K562 (cell line): ENCODE data around the gene CARM1. TPM values are rescaled to one million over a fixed set of nuclear protein-coding genes. Genes with fewer than 3 reads are reported as not detected.

Source experiments
- CBFA2T2 ChIP-seq: fragments of 450-650 bp; conservative IDR thresholded peaks from 2 replicates; pipeline ENCODE4 v1.6.1; 2017; ENCODE audit warnings: mild to moderate bottlenecking
- CBX2 ChIP-seq: fragments of 200-600 bp; sonication (generic); IDR thresholded peaks from one replicate; pipeline ENCODE4 v1.6.1; 2012; ENCODE audit warnings: mild to moderate bottlenecking, low read length, inconsistent platforms; ENCODE audit not compliant: insufficient read depth, poor library complexity, severe bottlenecking
- CTBP1 ChIP-seq: fragments of 450-650 bp; IDR thresholded peaks from 2 replicates; pipeline ENCODE4 v1.6.1; 2016; ENCODE audit warnings: borderline replicate concordance
- E2F1 ChIP-seq: sonication (generic); formaldehyde crosslinking; IDR thresholded peaks from 2 replicates; pipeline ENCODE4 v1.8.1; 2023; ENCODE audit warnings: mild to moderate bottlenecking, missing genetic modification reagents, moderate library complexity
- FIP1L1 ChIP-seq: fragments of 200-400 bp; formaldehyde crosslinking; IDR thresholded peaks from 2 replicates; pipeline ENCODE4 v1.6.1; 2018; ENCODE audit warnings: mild to moderate bottlenecking, low read depth, low read length; ENCODE audit not compliant: poor library complexity, severe bottlenecking
- JUND ChIP-seq, 2 experiments: IDR thresholded peaks; 2 replicates in 1 of 2; 3 replicates in 1 of 2; pipeline ENCODE4 v1.6.1; 2011; ENCODE audit warnings: borderline replicate concordance in 2 of 2, low read depth in 2 of 2, low read length in 2 of 2, improper control_type of control experiment in 1 of 2, missing biosample characterization in 1 of 2, missing genetic modification characterization in 1 of 2, missing genetic modification reagents in 1 of 2
- PCBP2 ChIP-seq: fragments of 200-400 bp; formaldehyde crosslinking; IDR thresholded peaks from 2 replicates; pipeline ENCODE4 v1.6.1; 2018; ENCODE audit warnings: low read length, low read depth, mild to moderate bottlenecking, moderate library complexity; ENCODE audit not compliant: poor library complexity, severe bottlenecking
- RBM25 ChIP-seq: fragments of 200-400 bp; formaldehyde crosslinking; IDR thresholded peaks from 2 replicates; pipeline ENCODE4 v1.6.1; 2018; ENCODE audit warnings: low read length, low read depth, moderate library complexity; ENCODE audit not compliant: severe bottlenecking
- RBM34 ChIP-seq: fragments of 200-400 bp; formaldehyde crosslinking; IDR thresholded peaks from 2 replicates; pipeline ENCODE4 v1.6.1; 2018; ENCODE audit warnings: low read length, borderline replicate concordance; ENCODE audit not compliant: insufficient read depth
- SMARCA4 ChIP-seq: fragments of 450-650 bp; IDR thresholded peaks from 2 replicates; pipeline ENCODE4 v1.6.1; 2016
- SUPT5H ChIP-seq: fragments of 450-650 bp; IDR thresholded peaks from 2 replicates; pipeline ENCODE4 v1.6.1; 2016
- THRB ChIP-seq: fragments of 450-650 bp; formaldehyde crosslinking; conservative IDR thresholded peaks from 2 replicates; pipeline ENCODE4 v1.4.0; 2022; ENCODE audit warnings: mild to moderate bottlenecking, missing genetic modification characterization
- TRIM24 ChIP-seq, 2 experiments: fragments of 450-650 bp; IDR thresholded peaks; 2 replicates each; pipeline ENCODE4 v1.6.1; 2016
- ZC3H8 ChIP-seq: fragments of 450-650 bp; IDR thresholded peaks from 2 replicates; pipeline ENCODE4 v1.6.1; 2017
- ZFX ChIP-seq: sonication (generic); formaldehyde crosslinking; IDR thresholded peaks from 2 replicates; pipeline ENCODE4 v1.8.0; 2022; ENCODE audit warnings: mild to moderate bottlenecking, missing genetic modification reagents, moderate library complexity
- ZNF197 ChIP-seq: fragments of 200-800 bp; sonication (Bioruptor generic); IDR thresholded peaks from 2 replicates; pipeline ENCODE4 v1.6.1; 2016; ENCODE audit warnings: low read depth, missing genetic modification characterization, missing compliant biosample characterization
- ZNF766 ChIP-seq: fragments of 200-800 bp; sonication (Bioruptor generic); conservative IDR thresholded peaks from 2 replicates; pipeline ENCODE4 v1.6.1; 2016; ENCODE audit warnings: missing genetic modification characterization, missing compliant biosample characterization
- polyA plus RNA-seq, 8 experiments: library from polyadenylated mRNA; depleted of rRNA in 4 of 8; stranded (reverse) in 5 of 8; unstranded in 3 of 8; fragments of >200 nt; fragmentation: Nextera tagmentation in 2 of 8; fragmentation: Illumina TruSeq in 1 of 8; extraction: Ambion mirVana in 2 of 8; extraction: Trizol in 1 of 8; gene quantifications; 2 replicates each; pipeline versions ENCODE4 v1.2.1 to v1.2.3, GENCODE V29; 2011 to 2014; ENCODE audit warnings: inconsistent platforms in 1 of 8, missing spikeins in 1 of 8
- total RNA-seq, 7 experiments: library from RNA; depleted of rRNA in 6 of 7; stranded (reverse); fragments of >200 nt in 6 of 7; fragmentation: Illumina TruSeq in 2 of 7; extraction: Trizol in 2 of 7; gene quantifications; 2 replicates each; pipeline versions ENCODE4 v1.2.1 to v1.2.3, GENCODE V29; 2011 to 2021; ENCODE audit warnings: low replicate concordance in 1 of 7
- TF ChIP-seq, protein P1 (sequence below): sonication (generic); formaldehyde crosslinking; IDR thresholded peaks from 2 replicates; pipeline ENCODE4 v1.8.0; 2023; ENCODE audit warnings: mild to moderate bottlenecking, missing genetic modification reagents
- TF ChIP-seq, protein P2 (sequence below), 3 experiments: fragments of 200-800 bp in 1 of 3; fragments of 250-450 bp in 1 of 3; fragments of 450-650 bp in 1 of 3; sonication (Bioruptor Pico) in 1 of 3; sonication (Bioruptor generic) in 1 of 3; formaldehyde crosslinking in 1 of 3; IDR thresholded peaks; 2 replicates each; pipeline versions ENCODE4 v1.6.1 to v1.8.0; 2016 to 2022; ENCODE audit warnings: mild to moderate bottlenecking in 2 of 3, missing genetic modification characterization in 2 of 3, missing compliant biosample characterization in 1 of 3, moderate library complexity in 1 of 3

Gene CARM1
- total and polyA plus RNA-seq, 9 of the 15 experiments (the other 6 are each of a cell fraction or from before 2014, with no cell fraction given) = 0.36 to 86.0 (median 29.7) TPM

- TF ChIP-seq, protein P1, sequence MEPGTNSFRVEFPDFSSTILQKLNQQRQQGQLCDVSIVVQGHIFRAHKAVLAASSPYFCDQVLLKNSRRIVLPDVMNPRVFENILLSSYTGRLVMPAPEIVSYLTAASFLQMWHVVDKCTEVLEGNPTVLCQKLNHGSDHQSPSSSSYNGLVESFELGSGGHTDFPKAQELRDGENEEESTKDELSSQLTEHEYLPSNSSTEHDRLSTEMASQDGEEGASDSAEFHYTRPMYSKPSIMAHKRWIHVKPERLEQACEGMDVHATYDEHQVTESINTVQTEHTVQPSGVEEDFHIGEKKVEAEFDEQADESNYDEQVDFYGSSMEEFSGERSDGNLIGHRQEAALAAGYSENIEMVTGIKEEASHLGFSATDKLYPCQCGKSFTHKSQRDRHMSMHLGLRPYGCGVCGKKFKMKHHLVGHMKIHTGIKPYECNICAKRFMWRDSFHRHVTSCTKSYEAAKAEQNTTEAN (CRISPR knock-in tag) = no peak
- no peak for TF ChIP-seq THRB (CRISPR knock-in tag)
- no peak for TF ChIP-seq SUPT5H
- TF ChIP-seq CBFA2T2 = peak; percentile 63
- no peak for TF ChIP-seq ZFX (CRISPR knock-in tag)
- TF ChIP-seq CBX2 = no peak
- no peak for TF ChIP-seq RBM34
- 0 out of 2 replicates have a peak, but pooled peaks have one; percentile 43 for TF ChIP-seq CTBP1
- no peak for TF ChIP-seq FIP1L1
- no peak for TF ChIP-seq RBM25
- no peak for TF ChIP-seq JUND (IDR thresholded peaks at IDR 0.05; ENCODE audit: borderline replicate concordance, low read depth, low read length)
- no peak for TF ChIP-seq JUND (tag; IDR thresholded peaks at IDR 0.05; ENCODE audit: borderline replicate concordance, low read depth, low read length)
- TF ChIP-seq, protein P2, sequence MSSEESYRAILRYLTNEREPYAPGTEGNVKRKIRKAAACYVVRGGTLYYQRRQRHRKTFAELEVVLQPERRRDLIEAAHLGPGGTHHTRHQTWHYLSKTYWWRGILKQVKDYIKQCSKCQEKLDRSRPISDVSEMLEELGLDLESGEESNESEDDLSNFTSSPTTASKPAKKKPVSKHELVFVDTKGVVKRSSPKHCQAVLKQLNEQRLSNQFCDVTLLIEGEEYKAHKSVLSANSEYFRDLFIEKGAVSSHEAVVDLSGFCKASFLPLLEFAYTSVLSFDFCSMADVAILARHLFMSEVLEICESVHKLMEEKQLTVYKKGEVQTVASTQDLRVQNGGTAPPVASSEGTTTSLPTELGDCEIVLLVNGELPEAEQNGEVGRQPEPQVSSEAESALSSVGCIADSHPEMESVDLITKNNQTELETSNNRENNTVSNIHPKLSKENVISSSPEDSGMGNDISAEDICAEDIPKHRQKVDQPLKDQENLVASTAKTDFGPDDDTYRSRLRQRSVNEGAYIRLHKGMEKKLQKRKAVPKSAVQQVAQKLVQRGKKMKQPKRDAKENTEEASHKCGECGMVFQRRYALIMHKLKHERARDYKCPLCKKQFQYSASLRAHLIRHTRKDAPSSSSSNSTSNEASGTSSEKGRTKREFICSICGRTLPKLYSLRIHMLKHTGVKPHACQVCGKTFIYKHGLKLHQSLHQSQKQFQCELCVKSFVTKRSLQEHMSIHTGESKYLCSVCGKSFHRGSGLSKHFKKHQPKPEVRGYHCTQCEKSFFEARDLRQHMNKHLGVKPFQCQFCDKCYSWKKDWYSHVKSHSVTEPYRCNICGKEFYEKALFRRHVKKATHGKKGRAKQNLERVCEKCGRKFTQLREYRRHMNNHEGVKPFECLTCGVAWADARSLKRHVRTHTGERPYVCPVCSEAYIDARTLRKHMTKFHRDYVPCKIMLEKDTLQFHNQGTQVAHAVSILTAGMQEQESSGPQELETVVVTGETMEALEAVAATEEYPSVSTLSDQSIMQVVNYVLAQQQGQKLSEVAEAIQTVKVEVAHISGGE (CRISPR knock-in tag; IDR thresholded peaks at IDR 0.05) = no peak
- no peak for TF ChIP-seq PCBP2
- peak in 1 of 2 experiments; percentile 36; a peak in 1 of 4 replicates for TF ChIP-seq TRIM24 (IDR thresholded peaks at IDR 0.05)
- TF ChIP-seq ZNF197 (CRISPR knock-in tag) = no peak
- TF ChIP-seq SMARCA4 = peak; percentile 42; the same call in 1 of the 2 replicates
- no peak for TF ChIP-seq ZNF766 (CRISPR knock-in tag)
- no peak for TF ChIP-seq ZC3H8
- no peak for TF ChIP-seq E2F1 (CRISPR knock-in tag)
Measured at GRCh38 chr19:10862561-10863106, 8.7 kb upstream of the CARM1 start (continued).
